DND-41 (cell line): Measurements from ENCODE around the gene SLC16A1.

Experiments
- CTCF ChIP-seq: IDR thresholded peaks from 2 replicates; pipeline ENCODE4 v1.5.1; 2012; ENCODE audit warnings: borderline replicate concordance, low read length, moderate library complexity, mild to moderate bottlenecking; ENCODE audit not compliant: poor library complexity, severe bottlenecking; ENCODE audit errors: extremely low read depth
- EZH2 ChIP-seq: IDR thresholded peaks from 3 replicates; pipeline ENCODE4 v1.6.1; 2012; ENCODE audit warnings: borderline replicate concordance, low read depth, mild to moderate bottlenecking, moderate library complexity, low read length, inconsistent platforms; ENCODE audit not compliant: severe bottlenecking

GRCh38 chr1:112934577-112934976 is 21.4 kb downstream of the SLC16A1 start:
- TF ChIP-seq CTCF (no peak), EZH2 (no peak)
